ENCODE results near the gene PRKCH.

- TF ChIP-seq RERE (CRISPR knock-in tag; IDR thresholded peaks at IDR 0.05; ENCODE audit: low read depth) (no peak), PRPF4 (IDR thresholded peaks at IDR 0.05; ENCODE audit: low read depth, low read length, poor library complexity, severe bottlenecking) (no peak), ZNF329 (CRISPR knock-in tag; IDR thresholded peaks at IDR 0.05; ENCODE audit: low read depth) (no peak), ZBTB3 (CRISPR knock-in tag; IDR thresholded peaks at IDR 0.05; ENCODE audit: borderline replicate concordance, low read depth) (no peak), CC2D1A (CRISPR knock-in tag; IDR thresholded peaks at IDR 0.05) (no peak), YY1 (IDR thresholded peaks at IDR 0.05; ENCODE audit: insufficient read depth, insufficient replicate concordance, low read depth, low read length) (no peak)
These were observed 252.6 kb downstream of the PRKCH start for GRCh38 chr14:61573748-61574513.
